Measurements from ENCODE around the gene ATP6V1A.

The ATP6V1A gene

GRCh38 chr3:113812854-113813253, 66.0 kb downstream of the ATP6V1A start:
- Histone ChIP-seq H3K36me3 (peaks cover 9% of the 10 kb centered on the region), H4K20me1 (no peaks in the 10 kb centered on the region), H3K9ac (no peak overlapping the region), H3K27me3 (no peaks in the 10 kb centered on the region), H3K9me3 (no peaks in the 10 kb centered on the region), H3K4me1 (no peaks in the 10 kb centered on the region), H3K27ac (no peak overlapping the region), H3K4me3 (no peak overlapping the region), H3K4me2 (no peak overlapping the region)
- TF ChIP-seq Cebpa-rat (IDR thresholded peaks at IDR 0.05), result no peak

- H3K9ac ChIP-seq, result no peak overlapping the region
Observed at GRCh38 chr3:113819866-113820265, 73.0 kb downstream of the ATP6V1A start.

GRCh38 chr3:113825090-113825489, 78.3 kb downstream of the ATP6V1A start:
- Histone ChIP-seq H3K9me3 (no peaks in the 10 kb centered on the region), H4K20me1 (no peaks in the 10 kb centered on the region), H3K27me3 (no peaks in the 10 kb centered on the region), H3K36me3 (no peaks in the 10 kb centered on the region), H3K4me2 (no peak overlapping the region), H3K4me1 (peaks cover 12% of the 10 kb centered on the region), H3K27ac (no peak overlapping the region), H3K9ac (no peak overlapping the region), H3K4me3 (no peak overlapping the region)
- TF ChIP-seq Cebpa-rat (IDR thresholded peaks at IDR 0.05), result no peak

More at GRCh38 chr3:113819866-113820265, 73.0 kb downstream of the ATP6V1A start:
- Histone ChIP-seq H3K27ac (no peak overlapping the region), H3K27me3 (no peaks in the 10 kb centered on the region), H4K20me1 (no peaks in the 10 kb centered on the region), H3K4me2 (no peak overlapping the region), H3K9me3 (no peaks in the 10 kb centered on the region), H3K4me1 (no peaks in the 10 kb centered on the region), H3K36me3 (no peaks in the 10 kb centered on the region), H3K4me3 (no peak overlapping the region)
- no peak for TF ChIP-seq Cebpa-rat (IDR thresholded peaks at IDR 0.05)

GRCh38 chr3:113828600-113828999, 81.8 kb downstream of the ATP6V1A start:
- peaks cover 24% of the 10 kb centered on the region for H3K4me1 ChIP-seq
- no peaks in the 10 kb centered on the region for H4K20me1 ChIP-seq
- no peak overlapping the region for H3K27ac ChIP-seq
- H3K27me3 ChIP-seq, result no peaks in the 10 kb centered on the region
- peaks cover 10% of the 10 kb centered on the region; the same call in 1 of the 2 replicates for H3K9me3 ChIP-seq
- no peak overlapping the region for H3K4me2 ChIP-seq
- H3K4me3 ChIP-seq, result no peak overlapping the region
- no peak for TF ChIP-seq Cebpa-rat (IDR thresholded peaks at IDR 0.05)
- H3K36me3 ChIP-seq, result no peaks in the 10 kb centered on the region
- H3K9ac ChIP-seq, result no peak overlapping the region

- no peak overlapping the region for H3K9ac ChIP-seq
Observed at GRCh38 chr3:113829576-113830354, 82.9 kb downstream of the ATP6V1A start.

GRCh38 chr3:113831103-113831355, 84.2 kb downstream of the ATP6V1A start:
- Histone ChIP-seq H3K4me3 (no peak overlapping the region), H3K36me3 (no peaks in the 10 kb centered on the region), H3K27ac (no peak overlapping the region), H3K4me1 (peaks cover 24% of the 10 kb centered on the region), H3K9ac (no peak overlapping the region), H3K9me3 (peaks cover 10% of the 10 kb centered on the region; the same call in 1 of the 2 replicates), H4K20me1 (no peaks in the 10 kb centered on the region), H3K27me3 (no peaks in the 10 kb centered on the region), H3K4me2 (peak overlapping the region; percentile 72)
- TF ChIP-seq Cebpa-rat (IDR thresholded peaks at IDR 0.05), result no peak

More at GRCh38 chr3:113829576-113830354, 82.9 kb downstream of the ATP6V1A start:
- H3K4me2 ChIP-seq, result peak overlapping the region; percentile 72
- peaks cover 10% of the 10 kb centered on the region; the same call in 1 of the 2 replicates for H3K9me3 ChIP-seq
- no peaks in the 10 kb centered on the region for H4K20me1 ChIP-seq
- H3K4me1 ChIP-seq, result peaks cover 24% of the 10 kb centered on the region
- no peaks in the 10 kb centered on the region for H3K36me3 ChIP-seq
- peak overlapping the region; percentile 40 for H3K27ac ChIP-seq
- no peaks in the 10 kb centered on the region for H3K27me3 ChIP-seq
- TF ChIP-seq Cebpa-rat (IDR thresholded peaks at IDR 0.05), result no peak
- H3K4me3 ChIP-seq, result no peak overlapping the region

GRCh38 chr3:113832477-113833164, 85.8 kb downstream of the ATP6V1A start:
- peaks cover 10% of the 10 kb centered on the region; the same call in 1 of the 2 replicates for H3K9me3 ChIP-seq
- H3K36me3 ChIP-seq, result no peaks in the 10 kb centered on the region
- H3K27ac ChIP-seq, result no peak overlapping the region
- H3K27me3 ChIP-seq, result no peaks in the 10 kb centered on the region
- H4K20me1 ChIP-seq, result no peaks in the 10 kb centered on the region
- no peak overlapping the region for H3K4me3 ChIP-seq
- no peak for TF ChIP-seq Cebpa-rat (IDR thresholded peaks at IDR 0.05)
- peaks cover 24% of the 10 kb centered on the region for H3K4me1 ChIP-seq
- no peak overlapping the region for H3K4me2 ChIP-seq
- no peak overlapping the region for H3K9ac ChIP-seq

- peaks cover 18% of the 10 kb centered on the region for H3K4me1 ChIP-seq
- H3K27me3 ChIP-seq, result no peaks in the 10 kb centered on the region
- H3K9ac ChIP-seq, result no peak overlapping the region
- H3K9me3 ChIP-seq, result peaks cover 10% of the 10 kb centered on the region; the same call in 1 of the 2 replicates
- no peak for TF ChIP-seq Cebpa-rat (IDR thresholded peaks at IDR 0.05)
- H3K27ac ChIP-seq, result no peak overlapping the region
- no peaks in the 10 kb centered on the region for H3K36me3 ChIP-seq
- H3K4me2 ChIP-seq, result no peak overlapping the region
- H4K20me1 ChIP-seq, result no peaks in the 10 kb centered on the region
- no peak overlapping the region for H3K4me3 ChIP-seq
Observed at GRCh38 chr3:113834983-113835382, 88.1 kb downstream of the ATP6V1A start.

- H3K9me3 ChIP-seq, result no peaks in the 10 kb centered on the region
- TF ChIP-seq Cebpa-rat (IDR thresholded peaks at IDR 0.05), result no peak
- H3K27ac ChIP-seq, result peak within 1 kb of the TSS; percentile 41; the same call in 1 of the 2 replicates
- no peaks in the 10 kb centered on the region for H4K20me1 ChIP-seq
- no peaks in the 10 kb centered on the region for H3K36me3 ChIP-seq
- peak within 1 kb of the TSS; percentile 83 for H3K4me2 ChIP-seq
- peak within 1 kb of the TSS; percentile 61; the same call in 1 of the 2 replicates for H3K9ac ChIP-seq
- H3K27me3 ChIP-seq, result no peaks in the 10 kb centered on the region
- H3K4me3 ChIP-seq, result peak within 1 kb of the TSS; percentile 71
- peaks cover 5% of the 10 kb centered on the region for H3K4me1 ChIP-seq
Observed at GRCh38 chr3:113838631-113839209, 91.9 kb downstream of the ATP6V1A start, which contains the start of gene GRAMD1C. Gene GRAMD1C (plus strand): TSS chr3:113838788. CDS start chr3:113838910, 122 bp downstream.

GRCh38 chr3:113839551-113839950, 92.7 kb downstream of the ATP6V1A start:
- no peaks in the 10 kb centered on the region for H3K9me3 ChIP-seq
- no peaks in the 10 kb centered on the region for H3K27me3 ChIP-seq
- no peaks in the 10 kb centered on the region for H4K20me1 ChIP-seq
- no peaks in the 10 kb centered on the region for H3K36me3 ChIP-seq
- peak overlapping the region; percentile 83 for H3K4me2 ChIP-seq
- TF ChIP-seq Cebpa-rat (IDR thresholded peaks at IDR 0.05), result no peak
- no peak overlapping the region for H3K27ac ChIP-seq
- peaks cover 5% of the 10 kb centered on the region for H3K4me1 ChIP-seq
- no peak overlapping the region; the same call in 1 of the 2 replicates for H3K4me3 ChIP-seq
- H3K9ac ChIP-seq, result no peak overlapping the region; the same call in 1 of the 2 replicates

Data from BLaER1 (cell line).